Fibroblast of the aortic adventitia (primary cell): ENCODE results near the gene BLTP1. TPM values are rescaled to one million over a fixed set of nuclear protein-coding genes. Genes with fewer than 3 reads are reported as not detected.

Source experiments
- DNase-seq: peaks from one replicate; pipeline ENCODE4 v3.0.0-alpha.2; 2010; ENCODE audit warnings: low read depth
- H3K4me3 ChIP-seq: 2 replicates; pipeline ENCODE4 v1.5.1; 2011; ENCODE audit warnings: low read depth, mild to moderate bottlenecking, control low read depth, low read length, moderate library complexity
- CTCF ChIP-seq: IDR thresholded peaks from 2 replicates; pipeline ENCODE4 v1.5.1; 2011; ENCODE audit warnings: mild to moderate bottlenecking, low read length, control low read depth, inconsistent platforms; ENCODE audit not compliant: insufficient read depth
- total RNA-seq: library from RNA; depleted of rRNA; stranded (reverse); fragments of >200 nt; gene quantifications from 2 replicates; pipeline ENCODE4 v1.2.3, GENCODE V29; 2012; ENCODE audit warnings: low replicate concordance

The BLTP1 gene
- total RNA-seq, 1 donor, result 132 TPM

GRCh38 chr4:122121593-122121992 is 30.5 kb upstream of the BLTP1 start:
- no peak for TF ChIP-seq CTCF
- H3K4me3 ChIP-seq, result no peak overlapping the region

GRCh38 chr4:122122083-122122482 is 30.0 kb upstream of the BLTP1 start:
- DNase-seq, result no peak
- no peak overlapping the region for H3K4me3 ChIP-seq
- no peak for TF ChIP-seq CTCF

More at GRCh38 chr4:122121593-122121992, 30.5 kb upstream of the BLTP1 start:
- DNase-seq, result no peak

- DNase-seq, result no peak
- H3K4me3 ChIP-seq, result no peak overlapping the region
- no peak for TF ChIP-seq CTCF
These were observed 23.1 kb upstream of the BLTP1 start for GRCh38 chr4:122129061-122129460.

- no peak overlapping the region for H3K4me3 ChIP-seq
- TF ChIP-seq CTCF, result no peak
- no peak for DNase-seq
These were observed 20.5 kb upstream of the BLTP1 start for GRCh38 chr4:122131562-122132157.

GRCh38 chr4:122132891-122133290 is 19.2 kb upstream of the BLTP1 start:
- DNase-seq, result no peak
- no peak overlapping the region for H3K4me3 ChIP-seq
- TF ChIP-seq CTCF, result no peak

- TF ChIP-seq CTCF, result no peak
- DNase-seq, result no peak
- no peak overlapping the region for H3K4me3 ChIP-seq
These were observed 13.0 kb upstream of the BLTP1 start for GRCh38 chr4:122139139-122139538.

GRCh38 chr4:122140834-122141233 is 11.3 kb upstream of the BLTP1 start:
- no peak for DNase-seq
- TF ChIP-seq CTCF, result no peak
- no peak overlapping the region for H3K4me3 ChIP-seq
